HT1080 (cell line): ENCODE data around the gene STAG2. TPM values are rescaled to one million over a fixed set of nuclear protein-coding genes. Genes with fewer than 3 reads are reported as not detected.

ENCODE experiments used
- DNase-seq: peaks from one replicate; pipeline ENCODE4 v3.0.0-alpha.2; 2015; ENCODE audit warnings: low read depth
- total RNA-seq: library from RNA; depleted of rRNA; stranded (reverse); fragments of >200 nt; shearing (Covaris generic); gene quantifications from 2 replicates; pipeline ENCODE4 v1.2.3, GENCODE V29; 2014

STAG2 gene
- total RNA-seq, 1 experiment from 2014 or later, result 68.5 TPM

GRCh38 chrX:123973921-123974320 lies 12.4 kb downstream of the STAG2 start:
- no peak for DNase-seq

GRCh38 chrX:123975180-123975579 lies 13.7 kb downstream of the STAG2 start:
- peak; percentile 10 for DNase-seq

GRCh38 chrX:123976706-123977316 lies 15.3 kb downstream of the STAG2 start:
- DNase-seq, result peak; percentile 33

- DNase-seq, result no peak
Measured at GRCh38 chrX:123983240-123983639, 21.7 kb downstream of the STAG2 start.

GRCh38 chrX:123986377-123986776 lies 24.9 kb downstream of the STAG2 start:
- no peak for DNase-seq

- DNase-seq, result no peak
Measured at GRCh38 chrX:123988423-123989111, 27.1 kb downstream of the STAG2 start.

- DNase-seq, result no peak
Measured at GRCh38 chrX:123989235-123989634, 27.7 kb downstream of the STAG2 start.

GRCh38 chrX:123990169-123990568 lies 28.7 kb downstream of the STAG2 start:
- no peak for DNase-seq

- DNase-seq, result no peak
Measured at GRCh38 chrX:123990602-123991001, 29.1 kb downstream of the STAG2 start.

- peak; percentile 84 for DNase-seq
Measured at GRCh38 chrX:123993326-123993725, 31.8 kb downstream of the STAG2 start.

- no peak for DNase-seq
Measured at GRCh38 chrX:123993904-123994635, 32.6 kb downstream of the STAG2 start.

- no peak for DNase-seq
Measured at GRCh38 chrX:123994730-123995129, 33.2 kb downstream of the STAG2 start.

GRCh38 chrX:124001581-124001980 lies 40.1 kb downstream of the STAG2 start:
- DNase-seq, result no peak

GRCh38 chrX:124005228-124005627 lies 43.7 kb downstream of the STAG2 start:
- no peak for DNase-seq

GRCh38 chrX:124010157-124010556 lies 48.7 kb downstream of the STAG2 start:
- no peak for DNase-seq

- DNase-seq, result no peak
Measured at GRCh38 chrX:124010566-124010965, 49.1 kb downstream of the STAG2 start.

GRCh38 chrX:124015721-124016120 lies 54.2 kb downstream of the STAG2 start:
- no peak for DNase-seq

- no peak for DNase-seq
Measured at GRCh38 chrX:124016825-124017224, 55.3 kb downstream of the STAG2 start.

GRCh38 chrX:124018023-124018422 lies 56.5 kb downstream of the STAG2 start:
- no peak for DNase-seq

- no peak for DNase-seq
Measured at GRCh38 chrX:124023838-124024238, 62.3 kb downstream of the STAG2 start.

GRCh38 chrX:124026529-124026928 lies 65.0 kb downstream of the STAG2 start:
- no peak for DNase-seq

GRCh38 chrX:124028182-124028581 lies 66.7 kb downstream of the STAG2 start:
- DNase-seq, result peak; percentile 31

- no peak for DNase-seq
Measured at GRCh38 chrX:124030520-124030919, 69.0 kb downstream of the STAG2 start.
